HCT116 (cell line): ENCODE measurements around the gene MPIG6B. TPM values are rescaled to one million over a fixed set of nuclear protein-coding genes. Genes with fewer than 3 reads are reported as not detected.
A peak's percentile ranks its signal among the peaks of the same experiment; 100 is the strongest.

Source experiments
- ATAC-seq: fragments of 200-7000 bp; cut with Tn5 transposase; 2 replicates; pipeline ENCODE4 v1.9.1; 2020; ENCODE audit warnings: mild to moderate bottlenecking, moderate library complexity
- BruUV-seq: library from RNA; stranded (reverse); fragments of 400-500 nt; replicated peaks from 2 replicates; lab custom pipeline; 2021; lab: Mats Ljungman, UMichigan
- CTCF ChIA-PET: fragments of 300-600 bp; sonication (Branson Sonifier 250); formaldehyde crosslinking; loops from one replicate; lab custom pipeline; 2021; ENCODE audit warnings: antibody characterized with exemption; lab: Charles Lee
- POLR2A ChIA-PET: fragments of 300-600, 350-600 bp; sonication (Branson Sonifier 250); formaldehyde crosslinking; loops from one replicate; lab custom pipeline; 2021; ENCODE audit warnings: antibody characterized with exemption; lab: Charles Lee
- RAD21 ChIA-PET, 2 experiments: fragments of 300-600 bp; sonication (Branson Sonifier 250); formaldehyde crosslinking; loops; one replicate each; lab custom pipeline; 2023; ENCODE audit warnings: low total read pairs in 2 of 2; ENCODE audit not compliant: uncharacterized antibody in 2 of 2, unreplicated experiment in 2 of 2, low non-redundant PET in 1 of 2; lab: Charles Lee
- DNase-seq: peaks from one replicate; pipeline ENCODE4 v3.0.0-alpha.2; 2010; ENCODE audit warnings: low read depth, low spot score
- H2AFZ ChIP-seq: fragments of 200-600 bp; shearing (Covaris generic), sonication (generic); 2 replicates; pipeline ENCODE4 v1.6.1; 2017; ENCODE audit warnings: low read depth, mixed run types, mixed read lengths, antibody characterized with exemption, low read length; ENCODE audit not compliant: poor library complexity, severe bottlenecking
- H3K27ac ChIP-seq: 2 replicates; pipeline ENCODE4 v1.5.1; 2012; ENCODE audit warnings: low read depth, low read length
- H3K27me3 ChIP-seq: fragments of 200-600 bp; sonication (generic); 2 replicates; pipeline ENCODE4 v1.6.1; 2016; ENCODE audit warnings: mixed run types, low read length, mixed read lengths; ENCODE audit not compliant: insufficient read depth
- H3K36me3 ChIP-seq, 2 experiments: fragments of 200-500 bp in 1 of 2; fragments of 200-600 bp in 1 of 2; sonication (Bioruptor generic) in 1 of 2; sonication (generic) in 1 of 2; 2 replicates each; pipeline versions ENCODE4 v1.5.1 to v1.6.1; 2014 to 2016; ENCODE audit warnings: low read length in 2 of 2, inconsistent platforms in 1 of 2, mixed read lengths in 1 of 2, mixed run types in 1 of 2; ENCODE audit not compliant: insufficient read depth in 2 of 2, control insufficient read depth in 1 of 2
- H3K4me1 ChIP-seq, 2 experiments: fragments of 200-600 bp in 1 of 2; sonication (generic) in 1 of 2; 2 replicates each; pipeline versions ENCODE4 v1.5.1 to v1.6.1; 2012 to 2017; ENCODE audit warnings: low read length in 2 of 2, inconsistent platforms in 1 of 2, mild to moderate bottlenecking in 1 of 2, mixed read lengths in 1 of 2, mixed run types in 1 of 2, moderate library complexity in 1 of 2; ENCODE audit not compliant: insufficient read depth in 2 of 2, control insufficient read depth in 1 of 2
- H3K4me2 ChIP-seq: fragments of 200-600 bp; sonication (generic); 2 replicates; pipeline ENCODE4 v1.6.1; 2017; ENCODE audit warnings: mixed run types, low read length, mixed read lengths
- H3K4me3 ChIP-seq, 2 experiments: fragments of 200-600 bp in 1 of 2; sonication (generic) in 1 of 2; replicated peaks in 1 of 2; 2 replicates each; pipeline ENCODE4 v1.5.1; 2011 to 2016; ENCODE audit warnings: low read length in 2 of 2, control low read depth in 1 of 2, low read depth in 1 of 2, mild to moderate bottlenecking in 1 of 2, mixed read lengths in 1 of 2, mixed run types in 1 of 2
- H3K79me2 ChIP-seq: fragments of 200-600 bp; sonication (generic); 2 replicates; pipeline ENCODE4 v1.6.1; 2017; ENCODE audit warnings: mild to moderate bottlenecking, mixed run types, low read length, moderate library complexity, mixed read lengths; ENCODE audit not compliant: insufficient read depth
- H3K9ac ChIP-seq: fragments of 200-600 bp; sonication (generic); 2 replicates; pipeline ENCODE4 v1.6.1; 2016; ENCODE audit warnings: low read length, mixed read lengths
- H3K9me2 ChIP-seq: fragments of 200-600 bp; sonication (generic), shearing (Covaris generic); 2 replicates; pipeline ENCODE4 v1.6.1; 2017; ENCODE audit warnings: mixed run types, mild to moderate bottlenecking, moderate library complexity; ENCODE audit not compliant: insufficient read depth
- H3K9me3 ChIP-seq, 2 experiments: fragments of 200-500 bp in 1 of 2; fragments of 200-600 bp in 1 of 2; sonication (Bioruptor generic) in 1 of 2; sonication (generic) in 1 of 2; 2 replicates each; pipeline ENCODE4 v1.6.1; 2014 to 2017; ENCODE audit warnings: low read length in 2 of 2, mixed read lengths in 2 of 2, inconsistent platforms in 1 of 2, low read depth in 1 of 2, mild to moderate bottlenecking in 1 of 2, mixed run types in 1 of 2, moderate library complexity in 1 of 2; ENCODE audit not compliant: control insufficient read depth in 1 of 2, insufficient read depth in 1 of 2
- H4K20me1 ChIP-seq: fragments of 200-600 bp; sonication (generic), shearing (Covaris generic); 2 replicates; pipeline ENCODE4 v1.6.1; 2017; ENCODE audit warnings: mixed run types, mild to moderate bottlenecking, moderate library complexity; ENCODE audit not compliant: insufficient read depth
- CEBPB ChIP-seq: IDR thresholded peaks from 2 replicates; pipeline ENCODE4 v1.6.1; 2012; ENCODE audit warnings: low read depth
- EGR1 ChIP-seq: IDR thresholded peaks from 2 replicates; pipeline ENCODE4 v1.6.1; 2012; ENCODE audit warnings: low read depth
- EZH2 ChIP-seq: fragments of 200-600 bp; sonication (generic); IDR thresholded peaks from 2 replicates; pipeline ENCODE4 v1.6.1; 2017; ENCODE audit warnings: antibody characterized with exemption, mixed run types
- EZH2phosphoT487 ChIP-seq: fragments of 200-600 bp; IDR thresholded peaks from 2 replicates; pipeline ENCODE4 v1.6.1; 2018; ENCODE audit warnings: antibody characterized with exemption, borderline replicate concordance
- FOSL1 ChIP-seq: IDR thresholded peaks from 2 replicates; pipeline ENCODE4 v1.6.1; 2012; ENCODE audit warnings: low read depth
- JUND ChIP-seq: IDR thresholded peaks from 2 replicates; pipeline ENCODE4 v1.6.1; 2012
- POLR2AphosphoS5 ChIP-seq: IDR thresholded peaks from 2 replicates; pipeline ENCODE4 v1.6.1; 2011; ENCODE audit warnings: mild to moderate bottlenecking, low read depth, low read length, moderate library complexity
- RAD21 ChIP-seq: IDR thresholded peaks from 2 replicates; pipeline ENCODE4 v1.6.1; 2012; ENCODE audit warnings: low read depth, mild to moderate bottlenecking
- SIN3A ChIP-seq: IDR thresholded peaks from 2 replicates; pipeline ENCODE4 v1.6.1; 2012; ENCODE audit warnings: low read depth
- SP1 ChIP-seq: IDR thresholded peaks from 2 replicates; pipeline ENCODE4 v1.6.1; 2012; ENCODE audit warnings: low read depth
- SRF ChIP-seq: IDR thresholded peaks from 2 replicates; pipeline ENCODE4 v1.6.1; 2012; ENCODE audit warnings: low read depth
- ZFX ChIP-seq: fragments of 450-650 bp; IDR thresholded peaks from 2 replicates; pipeline ENCODE4 v1.6.1; 2017
- ZNF274 ChIP-seq: fragments of 200-500 bp; sonication (Bioruptor generic); IDR thresholded peaks from 2 replicates; pipeline ENCODE4 v1.6.1; 2014; ENCODE audit warnings: mild to moderate bottlenecking, low read depth, low read length, inconsistent platforms
- intact Hi-C: fragments of 100-400 bp; cut with micrococcal nuclease; formaldehyde crosslinking; loops from 2 replicates; pipeline ENCODE4 v1.10.0; 2022
- total RNA-seq: library from RNA; stranded (reverse); gene quantifications from one replicate; pipeline ENCODE4 v1.2.1, GENCODE V29; 2021; ENCODE audit not compliant: unreplicated experiment
- TF ChIP-seq, protein P1 (sequence below): IDR thresholded peaks from 2 replicates; pipeline ENCODE4 v1.6.1; 2012
- TF ChIP-seq, protein P2 (sequence below): IDR thresholded peaks from 2 replicates; pipeline ENCODE4 v1.6.1; 2012; ENCODE audit warnings: low read depth
- TF ChIP-seq, protein P3 (sequence below): IDR thresholded peaks from 2 replicates; pipeline ENCODE4 v1.6.1; 2011; ENCODE audit warnings: mild to moderate bottlenecking, low read length, moderate library complexity; ENCODE audit not compliant: insufficient replicate concordance; ENCODE audit errors: extremely low read depth
- TF ChIP-seq, protein P4 (sequence below), 3 experiments: fragments of 200-600 bp in 1 of 3; sonication (generic) in 1 of 3; IDR thresholded peaks in 2 of 3; conservative IDR thresholded peaks in 1 of 3; 2 replicates each; pipeline ENCODE4 v1.5.1; 2012 to 2017; ENCODE audit warnings: low read depth in 2 of 3, low read length in 2 of 3, antibody characterized with exemption in 1 of 3, borderline replicate concordance in 1 of 3, control low read depth in 1 of 3, mild to moderate bottlenecking in 1 of 3, mixed read lengths in 1 of 3, mixed run types in 1 of 3, moderate library complexity in 1 of 3; ENCODE audit not compliant: insufficient read depth in 1 of 3
- TF ChIP-seq, protein P5 (sequence below): IDR thresholded peaks from 2 replicates; pipeline ENCODE4 v1.6.1; 2012

Gene MPIG6B
- total RNA-seq, 1 experiment from 2014 or later: 0.42 TPM

DNA sequence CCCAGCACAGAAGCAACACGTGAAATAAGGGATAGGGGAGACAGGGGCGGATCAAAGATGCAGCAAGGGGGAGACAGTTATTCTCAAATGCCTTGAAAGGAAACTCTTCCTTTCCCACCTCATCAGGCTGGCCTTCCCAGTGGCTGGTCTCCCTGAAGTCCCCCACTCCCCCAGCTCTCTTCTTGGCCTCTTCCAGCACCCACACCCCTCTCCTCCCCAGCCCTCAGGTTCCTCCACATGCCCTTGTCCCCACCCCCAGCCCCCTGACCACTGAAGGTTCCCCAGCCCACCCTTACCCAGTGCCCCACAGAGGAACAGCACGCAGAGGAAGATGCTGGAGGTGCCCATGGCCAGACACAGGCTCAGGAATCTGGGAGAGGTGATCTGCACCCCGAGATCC is 9.7 kb upstream of the MPIG6B start:
- Histone ChIP-seq H3K9ac (no peak overlapping the region), H3K4me2 (peak overlapping the region; percentile 67), H4K20me1 (no peaks in the 10 kb centered on the region), H3K36me3 (no peaks in the 10 kb centered on the region), H3K27me3 (no peaks in the 10 kb centered on the region), H2AFZ (no peak overlapping the region), H3K9me3 (no peaks in the 10 kb centered on the region), H3K9me2 (no peaks in the 10 kb centered on the region), H3K4me1 (peaks cover 27 to 38% of the 10 kb centered on the region in 2 experiments), H3K27ac (no peak overlapping the region), H3K79me2 (no peaks in the 10 kb centered on the region), H3K4me3 (no peak overlapping the region)
- TF ChIP-seq, protein P1, sequence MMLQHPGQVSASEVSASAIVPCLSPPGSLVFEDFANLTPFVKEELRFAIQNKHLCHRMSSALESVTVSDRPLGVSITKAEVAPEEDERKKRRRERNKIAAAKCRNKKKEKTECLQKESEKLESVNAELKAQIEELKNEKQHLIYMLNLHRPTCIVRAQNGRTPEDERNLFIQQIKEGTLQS: no peak
- TF ChIP-seq, protein P2, sequence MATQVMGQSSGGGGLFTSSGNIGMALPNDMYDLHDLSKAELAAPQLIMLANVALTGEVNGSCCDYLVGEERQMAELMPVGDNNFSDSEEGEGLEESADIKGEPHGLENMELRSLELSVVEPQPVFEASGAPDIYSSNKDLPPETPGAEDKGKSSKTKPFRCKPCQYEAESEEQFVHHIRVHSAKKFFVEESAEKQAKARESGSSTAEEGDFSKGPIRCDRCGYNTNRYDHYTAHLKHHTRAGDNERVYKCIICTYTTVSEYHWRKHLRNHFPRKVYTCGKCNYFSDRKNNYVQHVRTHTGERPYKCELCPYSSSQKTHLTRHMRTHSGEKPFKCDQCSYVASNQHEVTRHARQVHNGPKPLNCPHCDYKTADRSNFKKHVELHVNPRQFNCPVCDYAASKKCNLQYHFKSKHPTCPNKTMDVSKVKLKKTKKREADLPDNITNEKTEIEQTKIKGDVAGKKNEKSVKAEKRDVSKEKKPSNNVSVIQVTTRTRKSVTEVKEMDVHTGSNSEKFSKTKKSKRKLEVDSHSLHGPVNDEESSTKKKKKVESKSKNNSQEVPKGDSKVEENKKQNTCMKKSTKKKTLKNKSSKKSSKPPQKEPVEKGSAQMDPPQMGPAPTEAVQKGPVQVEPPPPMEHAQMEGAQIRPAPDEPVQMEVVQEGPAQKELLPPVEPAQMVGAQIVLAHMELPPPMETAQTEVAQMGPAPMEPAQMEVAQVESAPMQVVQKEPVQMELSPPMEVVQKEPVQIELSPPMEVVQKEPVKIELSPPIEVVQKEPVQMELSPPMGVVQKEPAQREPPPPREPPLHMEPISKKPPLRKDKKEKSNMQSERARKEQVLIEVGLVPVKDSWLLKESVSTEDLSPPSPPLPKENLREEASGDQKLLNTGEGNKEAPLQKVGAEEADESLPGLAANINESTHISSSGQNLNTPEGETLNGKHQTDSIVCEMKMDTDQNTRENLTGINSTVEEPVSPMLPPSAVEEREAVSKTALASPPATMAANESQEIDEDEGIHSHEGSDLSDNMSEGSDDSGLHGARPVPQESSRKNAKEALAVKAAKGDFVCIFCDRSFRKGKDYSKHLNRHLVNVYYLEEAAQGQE: no peak
- TF ChIP-seq EGR1 (no peak), EZH2phosphoT487 (no peak), RAD21 (no peak), EZH2 (no peak), SRF (no peak), SP1 (no peak), CEBPB (no peak), FOSL1 (no peak), SIN3A (no peak), ZNF274 (no peak), ZFX (no peak), JUND (no peak), POLR2AphosphoS5 (no peak)
- TF ChIP-seq, protein P3, sequence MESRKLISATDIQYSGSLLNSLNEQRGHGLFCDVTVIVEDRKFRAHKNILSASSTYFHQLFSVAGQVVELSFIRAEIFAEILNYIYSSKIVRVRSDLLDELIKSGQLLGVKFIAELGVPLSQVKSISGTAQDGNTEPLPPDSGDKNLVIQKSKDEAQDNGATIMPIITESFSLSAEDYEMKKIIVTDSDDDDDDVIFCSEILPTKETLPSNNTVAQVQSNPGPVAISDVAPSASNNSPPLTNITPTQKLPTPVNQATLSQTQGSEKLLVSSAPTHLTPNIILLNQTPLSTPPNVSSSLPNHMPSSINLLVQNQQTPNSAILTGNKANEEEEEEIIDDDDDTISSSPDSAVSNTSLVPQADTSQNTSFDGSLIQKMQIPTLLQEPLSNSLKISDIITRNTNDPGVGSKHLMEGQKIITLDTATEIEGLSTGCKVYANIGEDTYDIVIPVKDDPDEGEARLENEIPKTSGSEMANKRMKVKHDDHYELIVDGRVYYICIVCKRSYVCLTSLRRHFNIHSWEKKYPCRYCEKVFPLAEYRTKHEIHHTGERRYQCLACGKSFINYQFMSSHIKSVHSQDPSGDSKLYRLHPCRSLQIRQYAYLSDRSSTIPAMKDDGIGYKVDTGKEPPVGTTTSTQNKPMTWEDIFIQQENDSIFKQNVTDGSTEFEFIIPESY: no peak
- TF ChIP-seq, protein P4, sequence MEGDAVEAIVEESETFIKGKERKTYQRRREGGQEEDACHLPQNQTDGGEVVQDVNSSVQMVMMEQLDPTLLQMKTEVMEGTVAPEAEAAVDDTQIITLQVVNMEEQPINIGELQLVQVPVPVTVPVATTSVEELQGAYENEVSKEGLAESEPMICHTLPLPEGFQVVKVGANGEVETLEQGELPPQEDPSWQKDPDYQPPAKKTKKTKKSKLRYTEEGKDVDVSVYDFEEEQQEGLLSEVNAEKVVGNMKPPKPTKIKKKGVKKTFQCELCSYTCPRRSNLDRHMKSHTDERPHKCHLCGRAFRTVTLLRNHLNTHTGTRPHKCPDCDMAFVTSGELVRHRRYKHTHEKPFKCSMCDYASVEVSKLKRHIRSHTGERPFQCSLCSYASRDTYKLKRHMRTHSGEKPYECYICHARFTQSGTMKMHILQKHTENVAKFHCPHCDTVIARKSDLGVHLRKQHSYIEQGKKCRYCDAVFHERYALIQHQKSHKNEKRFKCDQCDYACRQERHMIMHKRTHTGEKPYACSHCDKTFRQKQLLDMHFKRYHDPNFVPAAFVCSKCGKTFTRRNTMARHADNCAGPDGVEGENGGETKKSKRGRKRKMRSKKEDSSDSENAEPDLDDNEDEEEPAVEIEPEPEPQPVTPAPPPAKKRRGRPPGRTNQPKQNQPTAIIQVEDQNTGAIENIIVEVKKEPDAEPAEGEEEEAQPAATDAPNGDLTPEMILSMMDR (IDR thresholded peaks at IDR 0.05 in 2 of 3, conservative IDR thresholded peaks at IDR 0.05 in 1 of 3; ENCODE audit: borderline replicate concordance in 1 of 3, insufficient read depth in 1 of 3, low read depth in 2 of 3, low read length in 2 of 3): no peak
- TF ChIP-seq, protein P5, sequence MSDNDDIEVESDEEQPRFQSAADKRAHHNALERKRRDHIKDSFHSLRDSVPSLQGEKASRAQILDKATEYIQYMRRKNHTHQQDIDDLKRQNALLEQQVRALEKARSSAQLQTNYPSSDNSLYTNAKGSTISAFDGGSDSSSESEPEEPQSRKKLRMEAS: no peak
- CTCF ChIA-PET: interaction anchor here (1.5 kb wide), 1 partner anchor 23 kb away, joined by 4 read pairs; the partner anchor contains the start of gene CLIC1
- DNase-seq (no peak), ATAC-seq (no peak)
- POLR2A ChIA-PET: interaction anchor here (1.0 kb wide), 1 partner anchor 10 kb away, joined by 5 read pairs; the partner anchor contains the start of gene ABHD16A
- RAD21 ChIA-PET: no interaction called here
- intact Hi-C loops: no loop called here
- BruUV-seq: no TSS peak
